HFFc6 (cell line): ENCODE data around the gene DNER. TPM values are rescaled to one million over a fixed set of nuclear protein-coding genes. Genes with fewer than 3 reads are reported as not detected.

Source experiments
- DNase-seq: peaks from one replicate; pipeline ENCODE4 v3.0.0-alpha.2; 2018
- H3K27ac Mint-ChIP-seq: 2 replicates; pipeline ENCODE4 v1.8.0; 2020; ENCODE audit warnings: mild to moderate bottlenecking, mixed read lengths
- H3K27me3 Mint-ChIP-seq: 2 replicates; pipeline ENCODE4 v1.8.0; 2021; ENCODE audit warnings: mild to moderate bottlenecking, moderate library complexity, mixed read lengths; ENCODE audit not compliant: insufficient read depth
- H3K36me3 Mint-ChIP-seq: 2 replicates; pipeline ENCODE4 v1.8.0; 2021; ENCODE audit warnings: low read depth, mixed read lengths
- H3K4me1 Mint-ChIP-seq: 2 replicates; pipeline ENCODE4 v1.8.0; 2020; ENCODE audit warnings: low read depth, mixed read lengths
- H3K4me3 Mint-ChIP-seq: 2 replicates; pipeline ENCODE4 v1.8.0; 2020; ENCODE audit warnings: mild to moderate bottlenecking, moderate library complexity, mixed read lengths
- H3K9me3 Mint-ChIP-seq: 2 replicates; pipeline ENCODE4 v1.8.0; 2020; ENCODE audit warnings: mild to moderate bottlenecking, mixed read lengths
- total RNA-seq, 6 experiments: library from RNA; stranded (reverse); fragmentation: NEBNext Ultra II Directional; extraction: Animal tissue kit (Norgen Biotek cat#: 25700); gene quantifications; 2 replicates in 1 of 6; 3 replicates in 5 of 6; pipeline ENCODE4 v1.2.3, GENCODE V29; 2021
- TF ChIP-seq, protein P1 (sequence below): fragments of 200-600 bp; sonication (generic); IDR thresholded peaks from 2 replicates; pipeline ENCODE4 v1.5.0; 2021; ENCODE audit warnings: antibody characterized with exemption, mild to moderate bottlenecking

Gene DNER
- total RNA-seq, 6 experiments from 2014 or later, result 0.07 to 3.8 (median 2.7) TPM

DNA sequence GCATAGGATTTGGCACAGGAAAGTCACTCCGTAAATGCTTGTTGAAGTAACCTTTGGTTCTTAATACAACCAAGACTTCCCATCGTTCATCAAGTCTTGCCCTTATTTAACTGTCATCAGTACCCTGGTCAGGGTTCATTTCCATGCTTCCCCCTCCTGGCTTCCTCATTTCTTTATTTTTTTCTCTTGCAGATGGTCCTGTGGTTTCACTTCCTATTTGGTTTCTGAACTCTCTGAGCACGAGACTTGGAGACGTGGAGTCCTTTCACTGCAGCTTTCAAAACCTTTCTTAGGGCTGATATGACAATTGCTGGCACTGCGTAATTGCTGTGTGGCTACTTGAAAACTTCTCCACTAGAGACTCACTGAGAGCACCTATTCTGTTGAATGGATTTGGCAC is 383.4 kb downstream of the DNER start:
- TF ChIP-seq, protein P1, sequence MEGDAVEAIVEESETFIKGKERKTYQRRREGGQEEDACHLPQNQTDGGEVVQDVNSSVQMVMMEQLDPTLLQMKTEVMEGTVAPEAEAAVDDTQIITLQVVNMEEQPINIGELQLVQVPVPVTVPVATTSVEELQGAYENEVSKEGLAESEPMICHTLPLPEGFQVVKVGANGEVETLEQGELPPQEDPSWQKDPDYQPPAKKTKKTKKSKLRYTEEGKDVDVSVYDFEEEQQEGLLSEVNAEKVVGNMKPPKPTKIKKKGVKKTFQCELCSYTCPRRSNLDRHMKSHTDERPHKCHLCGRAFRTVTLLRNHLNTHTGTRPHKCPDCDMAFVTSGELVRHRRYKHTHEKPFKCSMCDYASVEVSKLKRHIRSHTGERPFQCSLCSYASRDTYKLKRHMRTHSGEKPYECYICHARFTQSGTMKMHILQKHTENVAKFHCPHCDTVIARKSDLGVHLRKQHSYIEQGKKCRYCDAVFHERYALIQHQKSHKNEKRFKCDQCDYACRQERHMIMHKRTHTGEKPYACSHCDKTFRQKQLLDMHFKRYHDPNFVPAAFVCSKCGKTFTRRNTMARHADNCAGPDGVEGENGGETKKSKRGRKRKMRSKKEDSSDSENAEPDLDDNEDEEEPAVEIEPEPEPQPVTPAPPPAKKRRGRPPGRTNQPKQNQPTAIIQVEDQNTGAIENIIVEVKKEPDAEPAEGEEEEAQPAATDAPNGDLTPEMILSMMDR, result no peak
- Mint-ChIP-seq H3K4me3 (peak overlapping the region; percentile 49; the same call in 1 of the 2 replicates), H3K9me3 (no peaks in the 10 kb centered on the region; the same call in 1 of the 2 replicates), H3K27me3 (no peaks in the 10 kb centered on the region), H3K36me3 (no peaks in the 10 kb centered on the region), H3K4me1 (no peaks in the 10 kb centered on the region; the same call in none of the 2 replicates), H3K27ac (no peak overlapping the region)
- no peak for DNase-seq

DNA sequence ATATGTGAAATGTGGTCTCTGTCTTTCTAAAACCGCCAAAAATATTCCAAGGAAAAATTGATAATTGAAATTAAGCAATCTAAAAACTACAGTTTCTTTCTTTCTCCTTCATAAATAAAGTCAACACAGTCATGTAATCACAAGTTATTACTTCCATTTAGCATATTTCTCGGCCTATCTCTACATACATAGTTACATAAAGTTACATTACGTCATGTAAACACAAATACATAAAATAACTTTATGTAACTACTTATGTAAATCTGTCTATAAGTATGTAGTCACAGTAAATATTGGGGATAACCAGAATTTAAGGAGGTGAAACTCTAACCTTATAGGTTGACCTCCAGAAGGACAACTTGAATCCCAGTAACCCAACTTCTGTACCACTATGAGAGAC is 394.8 kb downstream of the DNER start:
- no peak overlapping the region for H3K27ac Mint-ChIP-seq
- no peak overlapping the region for H3K4me3 Mint-ChIP-seq
- peaks cover 4% of the 10 kb centered on the region; the same call in 1 of the 2 replicates for H3K9me3 Mint-ChIP-seq
- TF ChIP-seq, protein P1, result no peak
- no peaks in the 10 kb centered on the region for H3K36me3 Mint-ChIP-seq
- H3K27me3 Mint-ChIP-seq, result peaks cover 3% of the 10 kb centered on the region; the same call in 1 of the 2 replicates
- no peak for DNase-seq
- no peaks in the 10 kb centered on the region for H3K4me1 Mint-ChIP-seq

DNA sequence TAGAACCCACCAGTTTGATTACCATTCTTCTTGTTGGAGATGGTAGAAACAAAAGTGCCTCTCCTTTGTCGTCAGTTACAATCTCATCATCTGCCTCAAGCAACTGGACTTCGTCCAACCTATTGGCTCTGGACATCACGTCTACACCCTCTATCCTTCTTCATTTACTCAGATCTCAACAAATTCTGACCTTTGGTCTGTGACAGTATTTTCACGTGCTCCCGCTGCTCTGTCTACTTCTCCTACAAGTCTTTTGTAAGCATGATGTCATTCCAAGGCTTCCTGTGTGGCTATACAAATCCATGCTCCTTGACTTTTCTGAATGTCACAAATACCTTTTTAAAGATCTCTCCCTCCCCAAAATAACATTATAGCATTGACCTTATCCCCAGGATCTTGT is 400.2 kb downstream of the DNER start:
- no peak for DNase-seq
- Mint-ChIP-seq H3K4me3 (no peak overlapping the region), H3K4me1 (no peaks in the 10 kb centered on the region), H3K9me3 (no peaks in the 10 kb centered on the region), H3K27ac (no peak overlapping the region), H3K36me3 (no peaks in the 10 kb centered on the region), H3K27me3 (peaks cover 3% of the 10 kb centered on the region; the same call in 1 of the 2 replicates)
- TF ChIP-seq, protein P1, result no peak

DNA sequence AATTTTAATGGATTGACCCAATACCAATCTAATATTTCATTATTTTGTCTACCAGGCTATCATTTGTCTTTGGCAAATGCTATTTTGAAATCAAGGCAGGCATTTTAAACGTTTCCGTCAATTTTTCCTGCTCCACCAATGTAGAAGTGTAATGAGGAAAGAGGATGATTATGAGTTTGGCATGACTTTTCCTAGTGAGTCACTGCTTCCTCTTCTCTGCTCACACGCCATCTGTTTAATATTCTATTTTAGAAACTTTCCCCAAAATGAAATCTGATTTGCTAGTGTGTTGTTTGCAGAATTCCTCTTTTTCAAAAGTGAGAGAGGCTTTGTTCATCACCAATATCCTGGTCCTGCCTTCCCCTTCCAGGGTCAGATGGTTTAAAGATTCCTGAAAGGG is 400.8 kb downstream of the DNER start:
- Mint-ChIP-seq H3K27me3 (no peaks in the 10 kb centered on the region), H3K4me3 (no peak overlapping the region), H3K9me3 (no peaks in the 10 kb centered on the region), H3K27ac (no peak overlapping the region), H3K4me1 (no peaks in the 10 kb centered on the region), H3K36me3 (no peaks in the 10 kb centered on the region)
- DNase-seq, result peak; percentile 55
- TF ChIP-seq, protein P1, result no peak

Other genes starting within 250 kb of the DNER start
- gene TRIP12, start 207.5 kb upstream of the DNER start, total RNA-seq, result 100 to 1,000 TPM; 249 to 296 (median 265) TPM
- 1 to 10 TPM; 1.3 to 2.9 (median 2.4) TPM for gene FBXO36, start 207.9 kb upstream of the DNER start, total RNA-seq